Right lobe of liver (tissue), 4 donors: ENCODE data around the gene PLA2G4F.

Source experiments
- CTCF ChIP-seq, 4 donors: fragments of 200-600 bp in 3 of 4; fragments of 450-650 bp in 1 of 4; IDR thresholded peaks; one replicate each; pipeline versions ENCODE4 v1.5.1 to v1.8.0; 2016 to 2022; ENCODE audit warnings: antibody characterized with exemption in 4 of 4, mild to moderate bottlenecking in 2 of 4
- POLR2A ChIP-seq: fragments of 450-650 bp; IDR thresholded peaks from one replicate; pipeline ENCODE4 v1.6.1; 2017; ENCODE audit warnings: antibody characterized with exemption, mild to moderate bottlenecking
- donor health status: DM: no; HTN: no; CAD: no.
- donor health status: DM: no; HTN: no; CAD: no.
- donor health status: DM: no; HTN: yes; CAD: no.

GRCh38 chr15:42093966-42094365 is 62.5 kb downstream of the PLA2G4F start:
- TF ChIP-seq CTCF (IDR thresholded peaks at IDR 0.05) (no peak), POLR2A (no peak)
